Upper lobe of left lung (tissue), 4 donors: Measurements from ENCODE around the gene MUC21.

Source experiments
- POLR2A ChIP-seq, 4 donors: fragments of 450-650 bp; IDR thresholded peaks; one replicate each; pipeline ENCODE4 v1.5.1; 2016 to 2017; ENCODE audit warnings: antibody characterized with exemption in 4 of 4, mild to moderate bottlenecking in 2 of 4
- POLR2AphosphoS5 ChIP-seq, 2 donors: sonication (generic); formaldehyde crosslinking; IDR thresholded peaks; one replicate each; pipeline ENCODE4 v1.5.1; 2017; ENCODE audit warnings: antibody characterized with exemption in 2 of 2
- TF ChIP-seq, protein P1 (sequence below), 6 experiments: fragments of 450-650 bp in 4 of 6; fragments of 200-600 bp in 2 of 6; sonication (generic) in 2 of 6; IDR thresholded peaks; one replicate each; pipeline ENCODE4 v1.5.1; 2016 to 2019; ENCODE audit warnings: antibody characterized with exemption in 6 of 6

DNA sequence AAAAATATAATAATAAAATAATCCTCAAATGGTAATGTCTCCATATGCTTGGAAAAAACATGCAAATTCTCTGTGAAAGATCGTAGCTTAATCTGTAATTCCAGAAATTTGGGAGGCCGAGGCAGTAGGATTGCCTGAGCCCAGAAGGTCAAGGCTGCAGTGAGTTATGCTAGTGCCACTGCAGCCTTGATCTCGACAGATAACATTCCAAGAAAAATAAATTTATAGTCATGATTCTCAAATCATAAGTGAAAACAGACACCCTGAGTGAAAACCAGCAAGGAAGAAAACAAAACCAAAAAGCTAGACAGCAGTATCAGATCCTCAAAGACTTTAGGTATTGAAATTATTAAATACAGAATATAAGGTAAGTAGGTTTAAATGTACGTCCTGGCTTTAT, 3.8 kb upstream of the MUC21 start:
- TF ChIP-seq, protein P1, sequence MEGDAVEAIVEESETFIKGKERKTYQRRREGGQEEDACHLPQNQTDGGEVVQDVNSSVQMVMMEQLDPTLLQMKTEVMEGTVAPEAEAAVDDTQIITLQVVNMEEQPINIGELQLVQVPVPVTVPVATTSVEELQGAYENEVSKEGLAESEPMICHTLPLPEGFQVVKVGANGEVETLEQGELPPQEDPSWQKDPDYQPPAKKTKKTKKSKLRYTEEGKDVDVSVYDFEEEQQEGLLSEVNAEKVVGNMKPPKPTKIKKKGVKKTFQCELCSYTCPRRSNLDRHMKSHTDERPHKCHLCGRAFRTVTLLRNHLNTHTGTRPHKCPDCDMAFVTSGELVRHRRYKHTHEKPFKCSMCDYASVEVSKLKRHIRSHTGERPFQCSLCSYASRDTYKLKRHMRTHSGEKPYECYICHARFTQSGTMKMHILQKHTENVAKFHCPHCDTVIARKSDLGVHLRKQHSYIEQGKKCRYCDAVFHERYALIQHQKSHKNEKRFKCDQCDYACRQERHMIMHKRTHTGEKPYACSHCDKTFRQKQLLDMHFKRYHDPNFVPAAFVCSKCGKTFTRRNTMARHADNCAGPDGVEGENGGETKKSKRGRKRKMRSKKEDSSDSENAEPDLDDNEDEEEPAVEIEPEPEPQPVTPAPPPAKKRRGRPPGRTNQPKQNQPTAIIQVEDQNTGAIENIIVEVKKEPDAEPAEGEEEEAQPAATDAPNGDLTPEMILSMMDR (IDR thresholded peaks at IDR 0.05) = no peak
- TF ChIP-seq POLR2AphosphoS5 (IDR thresholded peaks at IDR 0.05) (no peak), POLR2A (IDR thresholded peaks at IDR 0.05) (no peak)
